ENCODE measurements around the gene CNTN5.
"Not testable (repeated sequence)": the region's sequence is repeated elsewhere in the genome, so short reads cannot be mapped to it uniquely, and the experiment has no call there.

The CNTN5 gene

GRCh38 chr11:99080154-99080553 is 59.4 kb downstream of the CNTN5 start:
- Histone ChIP-seq H3K36me3 (ENCODE audit: control insufficient read depth, insufficient read depth, low read length) (no peaks in the 10 kb centered on the region), H3K4me3 (ENCODE audit: low read depth, low read length) (no peak overlapping the region), H3K27me3 (ENCODE audit: control insufficient read depth, insufficient read depth, low read length) (no peaks in the 10 kb centered on the region), H3K9me3 (ENCODE audit: control insufficient read depth, insufficient read depth, low read length) (no peaks in the 10 kb centered on the region), H3K9ac (ENCODE audit: low read depth, low read length) (no peak overlapping the region), H3K4me1 (ENCODE audit: control insufficient read depth, insufficient read depth, low read length) (no peaks in the 10 kb centered on the region)

- Histone ChIP-seq H3K27me3 (ENCODE audit: control insufficient read depth, insufficient read depth, low read length) (no peaks in the 10 kb centered on the region), H3K9ac (ENCODE audit: low read depth, low read length) (no peak overlapping the region), H3K9me3 (ENCODE audit: control insufficient read depth, insufficient read depth, low read length) (no peaks in the 10 kb centered on the region), H3K4me3 (ENCODE audit: low read depth, low read length) (no peak overlapping the region), H3K36me3 (ENCODE audit: control insufficient read depth, insufficient read depth, low read length) (no peaks in the 10 kb centered on the region), H3K4me1 (ENCODE audit: control insufficient read depth, insufficient read depth, low read length) (no peaks in the 10 kb centered on the region)
Measured at GRCh38 chr11:99098258-99098657, 77.5 kb downstream of the CNTN5 start.

- H3K9ac ChIP-seq (ENCODE audit: low read depth, low read length) = no peak overlapping the region
- H3K9me3 ChIP-seq (ENCODE audit: control insufficient read depth, insufficient read depth, low read length) = no peaks in the 10 kb centered on the region
- no peaks in the 10 kb centered on the region for H3K4me1 ChIP-seq (ENCODE audit: control insufficient read depth, insufficient read depth, low read length)
- H3K27me3 ChIP-seq (ENCODE audit: control insufficient read depth, insufficient read depth, low read length) = no peaks in the 10 kb centered on the region
- no peak overlapping the region for H3K4me3 ChIP-seq (ENCODE audit: low read depth, low read length)
- H3K36me3 ChIP-seq (ENCODE audit: control insufficient read depth, insufficient read depth, low read length) = no peaks in the 10 kb centered on the region
Measured at GRCh38 chr11:99098751-99099150, 78.0 kb downstream of the CNTN5 start.

- no peaks in the 10 kb centered on the region for H3K4me1 ChIP-seq (ENCODE audit: control insufficient read depth, insufficient read depth, low read length)
- no peaks in the 10 kb centered on the region for H3K27me3 ChIP-seq (ENCODE audit: control insufficient read depth, insufficient read depth, low read length)
- H3K36me3 ChIP-seq (ENCODE audit: control insufficient read depth, insufficient read depth, low read length) = no peaks in the 10 kb centered on the region
- no peaks in the 10 kb centered on the region for H3K9me3 ChIP-seq (ENCODE audit: control insufficient read depth, insufficient read depth, low read length)
- H3K9ac ChIP-seq (ENCODE audit: low read depth, low read length) = no peak overlapping the region
- H3K4me3 ChIP-seq (ENCODE audit: low read depth, low read length) = no peak overlapping the region
Measured at GRCh38 chr11:99117603-99118002, 96.9 kb downstream of the CNTN5 start.

GRCh38 chr11:99133862-99134261 is 113.1 kb downstream of the CNTN5 start:
- H3K27me3 ChIP-seq (ENCODE audit: control insufficient read depth, insufficient read depth, low read length); H3K4me3 ChIP-seq (ENCODE audit: low read depth, low read length); H3K4me1 ChIP-seq (ENCODE audit: control insufficient read depth, insufficient read depth, low read length); H3K9me3 ChIP-seq (ENCODE audit: control insufficient read depth, insufficient read depth, low read length); H3K36me3 ChIP-seq (ENCODE audit: control insufficient read depth, insufficient read depth, low read length); H3K9ac ChIP-seq (ENCODE audit: low read depth, low read length): not testable (repeated sequence)

- Histone ChIP-seq H3K36me3 (ENCODE audit: control insufficient read depth, insufficient read depth, low read length) (no peaks in the 10 kb centered on the region), H3K27me3 (ENCODE audit: control insufficient read depth, insufficient read depth, low read length) (no peaks in the 10 kb centered on the region), H3K9me3 (ENCODE audit: control insufficient read depth, insufficient read depth, low read length) (no peaks in the 10 kb centered on the region), H3K4me1 (ENCODE audit: control insufficient read depth, insufficient read depth, low read length) (no peaks in the 10 kb centered on the region), H3K4me3 (ENCODE audit: low read depth, low read length) (no peak overlapping the region), H3K9ac (ENCODE audit: low read depth, low read length) (no peak overlapping the region)
Measured at GRCh38 chr11:99135508-99135907, 114.8 kb downstream of the CNTN5 start.

- Histone ChIP-seq H3K9ac (ENCODE audit: low read depth, low read length) (no peak overlapping the region), H3K27me3 (ENCODE audit: control insufficient read depth, insufficient read depth, low read length) (no peaks in the 10 kb centered on the region), H3K9me3 (ENCODE audit: control insufficient read depth, insufficient read depth, low read length) (no peaks in the 10 kb centered on the region)
Measured at GRCh38 chr11:99142237-99142636, 121.5 kb downstream of the CNTN5 start.

GRCh38 chr11:99148352-99148751 is 127.6 kb downstream of the CNTN5 start:
- Histone ChIP-seq H3K4me3 (ENCODE audit: low read depth, low read length) (no peak overlapping the region), H3K9ac (ENCODE audit: low read depth, low read length) (no peak overlapping the region), H3K4me1 (ENCODE audit: control insufficient read depth, insufficient read depth, low read length) (no peaks in the 10 kb centered on the region), H3K9me3 (ENCODE audit: control insufficient read depth, insufficient read depth, low read length) (no peaks in the 10 kb centered on the region), H3K36me3 (ENCODE audit: control insufficient read depth, insufficient read depth, low read length) (no peaks in the 10 kb centered on the region), H3K27me3 (ENCODE audit: control insufficient read depth, insufficient read depth, low read length) (no peaks in the 10 kb centered on the region)

More at GRCh38 chr11:99142237-99142636, 121.5 kb downstream of the CNTN5 start:
- Histone ChIP-seq H3K4me1 (ENCODE audit: control insufficient read depth, insufficient read depth, low read length) (no peaks in the 10 kb centered on the region), H3K4me3 (ENCODE audit: low read depth, low read length) (no peak overlapping the region), H3K36me3 (ENCODE audit: control insufficient read depth, insufficient read depth, low read length) (no peaks in the 10 kb centered on the region)

GRCh38 chr11:99154277-99154676 is 133.5 kb downstream of the CNTN5 start:
- Histone ChIP-seq H3K9me3 (ENCODE audit: control insufficient read depth, insufficient read depth, low read length) (no peaks in the 10 kb centered on the region), H3K9ac (ENCODE audit: low read depth, low read length) (no peak overlapping the region), H3K36me3 (ENCODE audit: control insufficient read depth, insufficient read depth, low read length) (no peaks in the 10 kb centered on the region), H3K27me3 (ENCODE audit: control insufficient read depth, insufficient read depth, low read length) (no peaks in the 10 kb centered on the region), H3K4me3 (ENCODE audit: low read depth, low read length) (no peak overlapping the region), H3K4me1 (ENCODE audit: control insufficient read depth, insufficient read depth, low read length) (no peaks in the 10 kb centered on the region)

GRCh38 chr11:99160447-99160846 is 139.7 kb downstream of the CNTN5 start:
- H3K27me3 ChIP-seq (ENCODE audit: control insufficient read depth, insufficient read depth, low read length) = no peaks in the 10 kb centered on the region
- H3K36me3 ChIP-seq (ENCODE audit: control insufficient read depth, insufficient read depth, low read length) = no peaks in the 10 kb centered on the region
- no peaks in the 10 kb centered on the region for H3K4me1 ChIP-seq (ENCODE audit: control insufficient read depth, insufficient read depth, low read length)
- H3K9me3 ChIP-seq (ENCODE audit: control insufficient read depth, insufficient read depth, low read length) = no peaks in the 10 kb centered on the region
- no peak overlapping the region for H3K4me3 ChIP-seq (ENCODE audit: low read depth, low read length)
- H3K9ac ChIP-seq (ENCODE audit: low read depth, low read length) = no peak overlapping the region

GRCh38 chr11:99162819-99163218 is 142.1 kb downstream of the CNTN5 start:
- no peaks in the 10 kb centered on the region for H3K9me3 ChIP-seq (ENCODE audit: control insufficient read depth, insufficient read depth, low read length)
- H3K36me3 ChIP-seq (ENCODE audit: control insufficient read depth, insufficient read depth, low read length) = no peaks in the 10 kb centered on the region
- H3K27me3 ChIP-seq (ENCODE audit: control insufficient read depth, insufficient read depth, low read length) = no peaks in the 10 kb centered on the region
- no peaks in the 10 kb centered on the region for H3K4me1 ChIP-seq (ENCODE audit: control insufficient read depth, insufficient read depth, low read length)
- no peak overlapping the region for H3K4me3 ChIP-seq (ENCODE audit: low read depth, low read length)
- no peak overlapping the region for H3K9ac ChIP-seq (ENCODE audit: low read depth, low read length)

- Histone ChIP-seq H3K36me3 (ENCODE audit: control insufficient read depth, insufficient read depth, low read length) (no peaks in the 10 kb centered on the region), H3K4me3 (ENCODE audit: low read depth, low read length) (no peak overlapping the region), H3K9me3 (ENCODE audit: control insufficient read depth, insufficient read depth, low read length) (no peaks in the 10 kb centered on the region), H3K9ac (ENCODE audit: low read depth, low read length) (no peak overlapping the region), H3K27me3 (ENCODE audit: control insufficient read depth, insufficient read depth, low read length) (no peaks in the 10 kb centered on the region), H3K4me1 (ENCODE audit: control insufficient read depth, insufficient read depth, low read length) (no peaks in the 10 kb centered on the region)
Measured at GRCh38 chr11:99170591-99170990, 149.8 kb downstream of the CNTN5 start.

- H3K4me3 ChIP-seq (ENCODE audit: low read depth, low read length) = no peak overlapping the region
- H3K9me3 ChIP-seq (ENCODE audit: control insufficient read depth, insufficient read depth, low read length) = no peaks in the 10 kb centered on the region
- H3K4me1 ChIP-seq (ENCODE audit: control insufficient read depth, insufficient read depth, low read length) = no peaks in the 10 kb centered on the region
- H3K27me3 ChIP-seq (ENCODE audit: control insufficient read depth, insufficient read depth, low read length) = no peaks in the 10 kb centered on the region
- no peak overlapping the region for H3K9ac ChIP-seq (ENCODE audit: low read depth, low read length)
- H3K36me3 ChIP-seq (ENCODE audit: control insufficient read depth, insufficient read depth, low read length) = no peaks in the 10 kb centered on the region
Measured at GRCh38 chr11:99171330-99171729, 150.6 kb downstream of the CNTN5 start.
